Ishikawa (cell line): Measurements from ENCODE around the gene PDE4D.

ENCODE experiments used
- CEBPB ChIP-seq: IDR thresholded peaks from 2 replicates; pipeline ENCODE4 v1.6.1; 2012
- CREB1 ChIP-seq: IDR thresholded peaks from 2 replicates; pipeline ENCODE4 v1.6.1; 2012; ENCODE audit warnings: low read depth
- EGR1 ChIP-seq: IDR thresholded peaks from 2 replicates; pipeline ENCODE4 v1.6.1; 2012
- EP300 ChIP-seq: IDR thresholded peaks from 2 replicates; pipeline ENCODE4 v1.6.1; 2012; ENCODE audit warnings: borderline replicate concordance
- FOXM1 ChIP-seq: IDR thresholded peaks from 2 replicates; pipeline ENCODE4 v1.6.1; 2012; ENCODE audit warnings: low read depth, borderline replicate concordance
- MAX ChIP-seq: IDR thresholded peaks from 2 replicates; pipeline ENCODE4 v1.6.1; 2012
- NFIC ChIP-seq: IDR thresholded peaks from 2 replicates; pipeline ENCODE4 v1.6.1; 2012
- RAD21 ChIP-seq: IDR thresholded peaks from 2 replicates; pipeline ENCODE4 v1.6.1; 2012; ENCODE audit warnings: low read depth
- REST ChIP-seq: IDR thresholded peaks from 2 replicates; pipeline ENCODE4 v1.6.1; 2012; ENCODE audit warnings: low read depth, mild to moderate bottlenecking
- TAF1 ChIP-seq: IDR thresholded peaks from 2 replicates; pipeline ENCODE4 v1.6.1; 2012; ENCODE audit warnings: low read depth, mild to moderate bottlenecking
- TCF12 ChIP-seq: IDR thresholded peaks from 2 replicates; pipeline ENCODE4 v1.6.1; 2012; ENCODE audit warnings: low read depth
- TEAD4 ChIP-seq: IDR thresholded peaks from 2 replicates; pipeline ENCODE4 v1.6.1; 2012
- USF1 ChIP-seq: IDR thresholded peaks from 2 replicates; pipeline ENCODE4 v1.6.1; 2012
- YY1 ChIP-seq: IDR thresholded peaks from 2 replicates; pipeline ENCODE4 v1.6.1; 2012; ENCODE audit warnings: low read depth
- ZBTB7A ChIP-seq: IDR thresholded peaks from 2 replicates; pipeline ENCODE4 v1.6.1; 2012; ENCODE audit warnings: low read depth

Gene PDE4D

GRCh38 chr5:59729820-59730219 is 163.7 kb downstream of the PDE4D start:
- TF ChIP-seq MAX (no peak), TEAD4 (no peak), USF1 (no peak), EP300 (no peak), TCF12 (no peak), EGR1 (no peak), RAD21 (no peak)

GRCh38 chr5:59729357-59729756 is 164.2 kb downstream of the PDE4D start:
- TF ChIP-seq MAX (no peak), NFIC (no peak), FOXM1 (no peak), ZBTB7A (no peak), EGR1 (no peak), RAD21 (no peak), TEAD4 (no peak), TAF1 (no peak), CREB1 (no peak), REST (no peak), CEBPB (no peak), YY1 (no peak), TCF12 (no peak)

GRCh38 chr5:59728356-59728755 is 165.2 kb downstream of the PDE4D start:
- TF ChIP-seq RAD21, result no peak
- TF ChIP-seq FOXM1, result no peak

GRCh38 chr5:59727186-59727585 is 166.3 kb downstream of the PDE4D start:
- TF ChIP-seq TAF1 (no peak), YY1 (no peak), TCF12 (no peak), REST (no peak), CEBPB (no peak), MAX (no peak), CREB1 (no peak), EP300 (no peak), ZBTB7A (no peak), FOXM1 (no peak), RAD21 (no peak), NFIC (no peak), EGR1 (no peak)

GRCh38 chr5:59725392-59725767 is 168.1 kb downstream of the PDE4D start:
- TF ChIP-seq NFIC (no peak), REST (no peak), EP300 (no peak), TCF12 (no peak), MAX (no peak), EGR1 (no peak), YY1 (no peak), FOXM1 (no peak), CREB1 (no peak), TEAD4 (no peak), USF1 (no peak), CEBPB (no peak), RAD21 (no peak), TAF1 (no peak)
